CD4-positive, alpha-beta T cell treated with Interleukin-12 subunit alpha and Interleukin-12 subunit beta, for 1 hour (primary cell): ENCODE data around the gene RPAIN.
"Not testable (repeated sequence)": the region's sequence is repeated elsewhere in the genome, so short reads cannot be mapped to it uniquely, and the experiment has no call there.

Experiments used
- DNase-seq: peaks from one replicate; pipeline ENCODE4 v3.0.0-alpha.2; 2020

RPAIN gene

DNA sequence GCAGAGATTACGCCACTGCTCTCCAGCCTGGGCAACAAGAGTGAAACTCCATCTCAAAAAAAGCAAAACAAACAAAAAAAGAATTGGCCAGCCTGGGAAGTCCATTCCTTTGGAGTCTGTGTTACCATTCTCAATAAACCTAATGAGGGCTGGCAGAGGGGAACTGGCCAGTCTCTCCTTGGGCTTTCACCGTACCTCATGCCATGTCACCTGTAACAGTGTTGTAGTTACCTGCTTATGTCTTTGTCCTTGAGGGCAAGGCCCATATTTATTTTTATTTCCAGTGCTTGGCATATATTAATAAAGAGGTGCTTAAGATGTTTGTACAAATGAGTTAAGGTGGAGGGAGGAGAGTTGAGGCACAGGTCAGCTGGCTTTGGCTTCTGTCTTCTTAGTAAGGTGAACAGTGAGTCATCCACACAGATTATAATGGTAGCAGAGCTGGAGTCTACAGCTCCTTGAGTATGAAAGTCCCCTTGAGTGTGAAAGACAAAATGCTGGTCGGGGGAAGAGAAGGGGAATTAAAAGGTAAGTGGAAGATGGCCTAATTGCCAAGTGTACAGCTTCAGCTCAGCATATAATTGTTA, 10.5 kb downstream of the RPAIN start:
- DNase-seq: no peak

- DNase-seq: not testable (repeated sequence)
Observed at GRCh38 chr17:5431234-5431633, 11.3 kb downstream of the RPAIN start.

DNA sequence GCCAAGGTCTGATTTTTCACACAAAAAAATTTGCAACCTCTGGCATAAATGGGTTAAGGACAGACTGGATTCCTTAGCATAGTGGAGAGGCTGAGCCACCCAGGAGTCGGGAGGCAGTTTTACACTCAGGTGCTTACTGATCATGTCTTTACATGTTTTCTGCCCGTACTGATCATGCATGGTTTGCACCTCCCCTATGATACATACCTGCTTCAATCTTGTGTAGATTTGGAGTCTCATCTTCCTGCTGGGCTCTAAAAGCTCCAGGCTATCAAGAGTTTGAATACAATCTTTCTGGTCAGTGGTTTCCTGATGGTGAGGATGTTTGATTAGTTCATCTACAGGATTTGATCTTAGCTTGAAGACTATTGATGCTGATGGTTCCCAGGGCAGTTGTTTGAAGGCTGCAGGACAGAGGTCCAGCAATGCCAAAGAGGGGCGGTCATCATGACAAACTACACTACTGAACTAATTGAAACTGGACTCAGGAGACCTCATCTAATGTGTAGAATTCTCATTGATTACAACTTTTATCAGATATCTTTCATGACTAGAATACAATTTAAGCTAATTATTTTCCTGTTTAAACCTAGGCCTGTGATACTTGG, 12.1 kb downstream of the RPAIN start:
- DNase-seq: no peak

- DNase-seq: no peak
Observed at GRCh38 chr17:5434984-5435383, 15.0 kb downstream of the RPAIN start.

DNA sequence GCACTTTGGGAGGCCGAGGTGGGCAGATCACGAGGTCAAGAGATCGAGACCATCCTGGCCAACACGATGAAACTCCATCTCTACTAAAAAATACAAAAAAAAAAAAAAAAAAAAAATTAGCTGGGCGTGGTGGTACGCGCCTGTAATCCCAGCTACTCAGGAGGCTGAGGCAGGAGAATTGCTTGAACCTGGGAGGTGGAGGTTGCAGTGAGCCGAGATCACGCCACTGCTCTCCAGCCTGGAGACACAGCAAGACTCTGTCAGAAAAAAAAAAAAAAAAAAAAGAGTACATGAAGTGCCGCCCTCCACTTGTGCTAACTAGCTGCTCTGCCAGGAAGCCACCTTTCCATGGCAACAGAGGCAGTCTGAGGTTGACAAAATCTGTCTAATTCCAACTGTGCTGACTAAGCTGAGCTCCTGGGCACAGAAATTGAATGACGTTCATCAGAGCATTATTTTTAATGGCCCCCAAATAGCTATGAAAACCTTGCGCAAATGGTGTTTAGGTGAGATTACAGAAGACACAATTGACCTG, 15.9 kb downstream of the RPAIN start:
- not testable (repeated sequence) for DNase-seq

- DNase-seq: no peak
Observed at GRCh38 chr17:5437721-5438317, 17.8 kb downstream of the RPAIN start.

GRCh38 chr17:5438716-5439445, 18.9 kb downstream of the RPAIN start, which contains the start of gene C1QBP:
TSS of gene C1QBP (minus strand) at chr17:5439155. CDS start at chr17:5439073, 82 bp downstream.
- DNase-seq: peak; percentile 95

- DNase-seq: no peak
Observed at GRCh38 chr17:5439446-5439764, 19.4 kb downstream of the RPAIN start.

DNA sequence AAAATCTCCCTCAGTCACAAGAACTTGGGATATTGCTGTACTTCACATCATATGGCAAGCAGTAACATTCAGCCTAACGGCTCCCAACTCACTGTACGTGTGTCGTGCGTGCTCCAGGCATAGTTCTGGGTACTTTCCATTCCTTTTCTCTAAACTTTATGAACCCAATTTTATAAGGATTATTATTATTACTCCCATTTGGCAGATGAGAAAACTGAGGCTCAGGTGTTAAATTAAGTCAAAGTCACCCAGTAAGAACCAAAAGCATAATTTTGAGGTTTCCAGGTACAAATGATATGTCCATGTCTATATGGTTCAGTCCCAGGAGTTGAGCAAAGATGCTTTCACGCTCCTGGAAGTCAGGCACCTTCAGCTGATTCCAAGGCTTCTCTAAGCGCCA, 23.7 kb downstream of the RPAIN start:
- no peak for DNase-seq

DNA sequence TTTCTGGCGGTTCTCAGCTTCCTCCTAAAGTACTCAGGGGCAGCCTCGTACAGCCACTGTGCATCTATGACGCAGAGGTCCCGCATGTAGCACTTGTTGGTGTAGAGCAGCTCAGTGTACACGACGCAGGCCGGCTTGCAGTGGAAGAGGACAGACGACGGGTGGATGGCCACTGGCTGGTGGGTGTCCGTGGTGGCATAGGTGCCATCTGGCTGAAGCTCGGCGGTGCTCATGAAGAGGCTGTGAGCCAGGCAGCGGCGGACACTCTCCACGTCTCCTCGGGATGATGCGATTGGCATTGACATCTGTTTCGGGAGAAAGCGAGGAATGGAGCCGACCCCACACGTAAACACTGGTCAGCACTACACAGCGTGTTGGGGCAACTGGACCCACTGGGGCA, 24.2 kb downstream of the RPAIN start:
- DNase-seq: no peak

GRCh38 chr17:5446786-5447185, 26.8 kb downstream of the RPAIN start:
- DNase-seq: no peak

GRCh38 chr17:5464717-5465507, 44.9 kb downstream of the RPAIN start:
- DNase-seq: no peak

GRCh38 chr17:5466295-5466694, 46.3 kb downstream of the RPAIN start:
- DNase-seq: no peak

- no peak for DNase-seq
Observed at GRCh38 chr17:5467416-5467815, 47.4 kb downstream of the RPAIN start.

DNA sequence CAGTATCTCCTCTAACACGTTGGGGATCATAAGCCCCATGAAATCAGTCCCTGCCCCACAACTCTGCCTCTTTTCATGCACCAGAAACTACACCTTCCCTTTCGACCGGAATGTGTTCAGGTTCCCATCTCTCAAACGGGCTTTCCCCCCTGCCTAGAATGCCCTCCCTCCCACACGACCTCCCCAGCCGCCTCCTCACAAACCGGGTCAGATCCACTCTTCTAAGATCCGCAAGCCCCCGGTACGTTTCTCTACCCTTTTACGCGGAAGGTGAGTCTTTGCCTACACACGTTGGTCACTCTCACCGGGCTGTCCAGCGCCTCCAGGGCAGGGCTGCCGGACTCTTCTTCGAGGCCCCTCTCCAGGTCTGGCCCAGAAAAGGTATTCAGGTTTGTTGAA, 48.1 kb downstream of the RPAIN start:
- DNase-seq: peak; percentile 2

- DNase-seq: no peak
Observed at GRCh38 chr17:5472511-5472910, 52.5 kb downstream of the RPAIN start.

- no peak for DNase-seq
Observed at GRCh38 chr17:5473906-5474305, 53.9 kb downstream of the RPAIN start.

DNA sequence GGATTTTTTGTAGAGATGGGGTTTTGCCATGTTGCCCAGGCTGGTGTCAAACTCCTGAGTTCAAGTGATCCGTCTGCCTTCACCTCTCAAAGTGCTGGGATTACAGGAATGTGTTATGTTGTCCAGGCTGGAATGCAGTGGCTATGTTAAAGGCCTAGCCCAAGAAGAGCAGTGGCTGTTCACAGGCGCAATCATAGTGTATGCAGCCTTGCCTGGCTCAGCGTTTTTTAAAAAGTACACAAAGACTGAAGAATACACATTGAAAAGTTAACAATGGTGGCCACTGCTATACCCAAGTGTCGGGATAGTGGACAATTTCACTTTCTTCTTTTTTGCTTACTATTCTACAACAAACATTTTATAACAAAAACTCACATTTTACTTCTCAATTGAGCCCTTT, 59.0 kb downstream of the RPAIN start:
- no peak for DNase-seq

DNA sequence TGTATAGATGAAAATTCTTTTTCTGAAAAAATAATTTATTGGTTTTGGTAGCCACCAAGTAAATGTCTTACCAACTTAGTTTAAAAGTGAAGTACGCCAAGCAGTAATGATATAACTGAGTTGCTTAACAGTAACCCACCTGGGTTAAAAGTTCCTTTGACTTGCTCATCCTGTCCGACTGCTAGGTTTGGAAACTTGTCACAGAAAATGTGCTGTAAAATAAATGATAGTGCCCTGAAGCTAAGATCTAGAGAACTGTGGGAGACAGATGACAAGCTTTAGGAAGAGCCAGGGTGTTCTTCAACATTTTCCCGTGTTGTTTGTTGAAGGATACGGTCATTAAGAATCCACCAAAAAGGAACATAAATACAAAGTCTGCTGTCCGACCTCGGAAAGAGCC, 61.0 kb downstream of the RPAIN start:
- no peak for DNase-seq

DNA sequence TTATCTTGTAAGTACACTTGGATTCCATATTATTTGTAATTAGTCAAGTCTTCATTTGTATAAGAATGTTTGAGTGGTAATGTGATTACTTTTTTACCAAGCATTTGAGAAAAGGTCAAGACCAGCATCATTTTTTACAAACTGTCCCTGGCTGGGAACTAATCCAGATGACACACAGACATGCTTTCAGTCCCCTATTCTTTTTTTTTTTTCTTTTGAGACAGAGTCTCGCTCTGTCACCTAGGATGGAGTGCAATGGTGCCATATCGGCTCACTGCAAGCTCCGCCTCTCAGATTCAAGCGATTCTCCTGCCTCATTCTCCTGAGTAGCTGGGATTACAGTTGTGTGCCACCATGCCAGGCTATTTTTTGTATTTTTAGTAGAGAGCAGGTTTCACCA, 61.5 kb downstream of the RPAIN start:
- DNase-seq: no peak
